HG02678 (cell line): ENCODE results near the gene RTEL1.
"Not testable (repeated sequence)": the region's sequence is repeated elsewhere in the genome, so short reads cannot be mapped to it uniquely, and the experiment has no call there.

Source experiments
- ATAC-seq: cut with Tn5 transposase; IDR thresholded peaks from one replicate; pipeline ENCODE4 v1.9.1; 2021; ENCODE audit warnings: mild to moderate bottlenecking, moderate library complexity; ENCODE audit not compliant: unreplicated experiment

The RTEL1 gene

DNA sequence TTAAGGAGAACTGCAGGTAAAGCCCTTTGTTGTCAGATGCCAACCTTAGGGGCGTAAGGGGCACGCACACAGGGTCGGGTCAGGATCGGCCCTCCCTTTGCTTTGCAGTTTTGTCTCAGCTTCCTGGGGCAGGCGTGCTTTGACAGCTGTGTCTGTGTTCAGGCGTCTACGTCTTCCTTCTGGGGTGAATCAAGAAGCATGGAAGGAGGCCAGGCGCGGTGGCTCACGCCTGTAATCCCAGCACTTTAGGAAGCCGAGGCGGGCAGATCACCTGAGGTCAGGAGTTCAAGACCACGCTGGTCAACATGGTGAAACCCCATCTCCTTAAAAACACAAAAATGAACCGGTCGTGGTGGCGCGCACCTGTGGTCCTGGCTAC, 51.0 kb downstream of the RTEL1 start:
- no peak for ATAC-seq

DNA sequence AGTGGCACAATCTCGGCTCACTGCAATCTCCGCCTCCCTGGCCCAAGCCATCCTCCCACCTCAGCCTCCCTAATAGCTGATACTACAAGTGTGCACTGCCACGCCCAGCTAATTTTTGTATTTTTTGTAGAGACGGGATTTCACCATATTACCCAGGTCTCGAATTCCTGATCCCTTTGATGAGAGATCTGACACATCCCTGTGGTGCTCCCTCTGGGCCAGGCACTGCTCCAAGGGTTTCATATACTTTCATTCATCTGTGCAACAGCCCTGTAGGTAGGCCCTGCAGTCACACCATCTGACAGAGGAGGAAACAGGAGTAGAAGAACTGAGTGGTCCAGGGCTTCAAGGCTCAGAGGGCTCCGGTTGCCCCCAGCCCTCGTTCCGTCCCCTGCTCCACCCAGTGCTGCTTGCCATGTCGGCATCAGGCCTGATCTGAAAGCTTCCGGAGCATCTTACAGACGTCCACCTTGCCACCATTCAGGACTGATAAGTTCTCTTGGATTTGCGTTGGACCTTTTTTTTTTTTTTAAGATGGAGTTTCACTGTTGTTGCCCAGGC, 53.1 kb downstream of the RTEL1 start:
- ATAC-seq, result no peak

- ATAC-seq, result no peak
These were observed 54.1 kb downstream of the RTEL1 start for GRCh38 chr20:63712191-63712590.

DNA sequence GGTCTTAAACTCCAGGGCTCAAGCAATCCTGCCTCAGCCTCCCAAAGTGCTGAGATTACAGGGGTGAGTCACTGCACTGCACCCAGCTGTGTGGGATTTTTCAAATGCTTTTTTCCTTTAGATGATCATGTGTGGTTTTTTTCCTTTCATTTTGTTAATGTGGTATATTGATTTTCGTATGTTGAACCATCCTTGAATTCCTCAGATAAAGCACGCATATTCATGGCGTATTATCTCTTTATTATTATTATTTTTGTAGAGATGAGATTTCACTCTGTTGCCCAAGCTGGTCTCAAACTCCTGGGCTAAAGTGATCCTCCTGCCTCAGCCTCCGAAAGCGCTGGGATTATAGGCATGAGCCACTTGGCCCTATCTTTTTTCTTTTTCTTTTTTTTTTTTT, 56.7 kb downstream of the RTEL1 start:
- no peak for ATAC-seq

DNA sequence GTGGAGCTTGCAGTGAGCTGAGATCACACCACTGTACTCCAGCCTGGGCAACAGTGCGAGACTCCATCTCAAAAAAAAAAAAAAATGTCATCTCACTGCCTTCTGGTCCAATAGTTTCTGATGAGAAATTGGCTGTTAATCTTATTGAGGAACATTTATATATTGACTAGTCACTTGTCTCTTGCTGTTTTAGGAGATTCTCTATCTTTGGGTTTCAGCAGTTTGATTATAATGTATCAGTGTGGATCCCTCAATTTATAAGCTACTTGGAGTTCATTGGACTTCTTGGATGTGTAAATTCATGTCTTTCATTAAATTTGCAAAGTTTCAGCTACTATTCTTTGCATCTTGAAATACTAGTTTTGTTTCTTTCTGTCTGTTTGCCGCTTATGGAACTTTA, 60.9 kb downstream of the RTEL1 start:
- no peak for ATAC-seq

- not testable (repeated sequence) for ATAC-seq
These were observed 65.0 kb downstream of the RTEL1 start for GRCh38 chr20:63722967-63723622.

GRCh38 chr20:63730189-63730733, 72.1 kb downstream of the RTEL1 start:
- ATAC-seq, result not testable (repeated sequence)

DNA sequence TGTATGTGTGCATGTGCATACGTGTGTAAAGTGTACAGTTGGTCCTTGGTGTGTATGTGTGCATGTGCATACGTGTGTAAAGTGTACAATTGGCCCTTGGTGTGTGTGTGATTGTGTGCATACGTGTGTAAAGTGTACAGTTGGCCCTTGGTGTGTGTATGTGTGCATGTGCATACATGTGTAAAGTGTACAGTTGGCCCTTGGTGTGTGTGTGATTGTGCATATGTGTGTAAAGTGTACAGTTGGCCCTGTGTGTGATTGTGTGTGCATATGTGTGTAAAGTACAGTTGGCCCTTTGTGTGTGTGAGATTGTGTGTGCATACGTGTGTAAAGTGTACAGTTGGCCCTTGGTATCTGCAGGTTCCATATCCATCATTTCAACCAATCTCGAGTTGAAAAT, 73.3 kb downstream of the RTEL1 start:
- no peak for ATAC-seq

DNA sequence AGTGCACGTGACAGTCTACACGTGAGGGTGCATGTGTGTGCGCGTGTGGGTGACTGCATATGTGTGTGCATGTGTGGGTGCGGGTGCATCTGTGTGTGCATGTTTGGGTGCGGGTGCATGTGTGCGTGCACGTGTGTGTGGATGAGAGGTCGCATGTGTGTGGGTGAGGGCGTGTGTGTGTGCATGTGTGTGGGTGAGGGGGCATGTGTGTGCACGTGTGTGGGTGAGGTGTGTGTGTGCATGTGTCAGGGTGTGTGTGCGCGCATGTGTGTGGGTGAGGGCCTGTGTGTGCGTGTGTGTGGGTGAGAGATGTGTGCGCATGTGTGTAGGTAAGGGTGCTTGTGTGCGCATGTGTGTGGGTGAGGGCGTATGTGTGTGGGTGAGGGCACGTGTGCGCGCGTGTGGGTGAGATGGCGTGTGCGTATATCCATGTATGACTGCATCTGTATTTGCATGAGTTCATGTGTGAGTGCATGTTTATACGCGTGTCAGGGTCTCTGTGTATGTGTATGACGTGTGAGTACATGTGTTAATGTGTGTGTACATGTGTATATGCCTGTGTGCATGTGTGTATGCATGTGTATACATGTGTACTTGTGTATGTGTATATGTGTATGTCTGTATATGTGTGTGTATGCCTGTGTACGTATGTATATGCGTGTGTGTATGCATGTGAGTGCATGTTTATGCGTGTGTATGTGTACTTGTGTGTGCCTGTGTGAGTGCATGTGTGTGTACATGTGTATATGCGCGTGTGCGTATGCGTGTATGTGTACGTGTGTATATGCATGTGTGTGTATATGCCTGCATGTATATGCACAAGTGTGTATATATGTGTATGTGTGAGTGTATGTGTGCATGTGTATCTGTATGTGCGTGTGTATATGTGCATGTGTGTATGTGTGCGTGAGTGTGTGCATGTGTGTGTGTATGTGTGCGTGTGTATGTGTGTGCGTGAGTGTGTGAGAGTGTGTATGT, 74.3 kb downstream of the RTEL1 start:
- no peak for ATAC-seq

- no peak for ATAC-seq
These were observed 75.0 kb downstream of the RTEL1 start for GRCh38 chr20:63733117-63733516.

DNA sequence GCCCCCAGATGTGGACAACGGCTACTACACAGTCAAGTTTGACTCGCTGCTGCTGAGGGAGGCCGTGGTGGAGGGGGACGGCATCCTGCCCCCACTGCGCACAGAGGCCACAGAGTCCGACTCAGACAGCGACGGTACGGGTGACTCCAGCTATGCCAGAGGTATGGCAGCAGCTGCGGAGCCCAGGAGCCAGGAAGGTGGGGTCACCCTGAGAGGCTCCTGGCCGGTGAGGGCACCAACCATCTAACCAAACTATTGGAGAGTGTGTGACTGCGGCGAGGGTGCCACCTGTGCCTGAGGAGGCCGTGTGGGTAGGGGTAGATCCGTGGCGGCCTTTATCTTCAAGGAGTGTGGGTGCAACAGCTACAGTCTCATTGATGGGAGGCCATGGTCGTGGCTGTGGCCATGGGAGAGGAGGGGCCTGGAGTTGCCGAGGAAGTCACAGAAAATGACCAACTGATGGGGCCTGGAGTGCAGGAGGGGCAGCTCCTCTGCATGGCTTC, 75.5 kb downstream of the RTEL1 start:
- ATAC-seq, result no peak

GRCh38 chr20:63734111-63734945, 76.2 kb downstream of the RTEL1 start:
- ATAC-seq, result no peak

- ATAC-seq, result no peak
These were observed 77.1 kb downstream of the RTEL1 start for GRCh38 chr20:63734946-63735858.

DNA sequence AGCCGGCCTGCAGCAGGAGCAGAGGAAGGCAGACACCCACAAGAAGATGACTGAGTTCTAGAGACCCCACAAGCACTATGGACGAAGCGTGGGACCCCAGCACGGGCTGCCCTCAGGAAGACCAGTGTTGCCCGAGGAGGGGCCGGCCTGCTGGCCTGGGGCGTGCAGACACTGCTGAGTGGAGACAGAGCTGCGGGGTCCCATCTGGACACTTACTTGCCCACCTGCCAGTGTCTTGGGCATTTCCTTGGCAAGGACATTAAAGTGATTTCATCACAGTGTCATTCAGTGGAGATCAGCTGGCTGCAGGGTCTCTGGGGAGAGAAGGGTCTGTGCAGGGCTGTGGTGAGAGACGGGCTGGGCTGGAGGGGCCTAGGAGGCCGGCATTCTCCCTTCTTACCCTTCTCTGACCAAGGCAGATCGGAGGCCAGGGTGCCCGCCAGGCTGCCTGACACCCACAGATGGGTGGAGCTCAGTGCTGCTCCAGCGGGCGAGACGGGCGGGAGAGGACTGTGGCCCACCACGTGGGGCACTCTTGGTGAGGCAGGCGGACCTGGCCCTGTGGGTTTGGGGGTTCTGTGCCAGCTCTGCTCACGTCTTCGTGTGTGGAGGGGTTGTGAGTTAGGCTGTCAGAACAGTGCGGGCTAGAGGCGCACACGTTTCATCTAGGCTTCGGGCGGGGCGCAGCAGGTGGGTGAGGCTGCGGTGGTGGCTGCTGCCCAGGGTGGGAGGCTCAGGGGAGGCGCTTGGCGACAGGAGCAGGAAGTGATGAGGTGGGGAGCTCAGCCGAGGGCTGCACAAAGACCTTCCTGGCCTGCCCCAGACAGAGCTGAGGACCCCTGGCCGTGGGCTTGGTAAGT, 78.0 kb downstream of the RTEL1 start, which contains the start of gene LIME1:
Gene LIME1 (plus strand): TSS at position 806 of the 860 bp plus-strand sequence. CDS start 886 bp downstream, outside the sequence.
- no peak for ATAC-seq

GRCh38 chr20:63736893-63737694, 79.0 kb downstream of the RTEL1 start:
- ATAC-seq, result no peak

DNA sequence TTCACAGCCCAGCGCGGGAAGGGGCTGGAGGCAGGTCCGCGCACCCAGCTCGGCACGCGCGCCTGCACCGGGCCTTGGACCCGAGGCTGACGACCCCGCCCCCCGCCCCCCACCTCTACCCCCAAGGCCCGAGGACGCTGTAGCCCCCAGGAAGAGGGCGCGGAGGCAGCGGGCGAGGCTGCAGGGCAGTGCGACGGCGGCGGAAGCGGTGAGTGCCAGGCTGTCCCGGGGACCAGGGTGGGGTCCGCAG, 79.5 kb downstream of the RTEL1 start:
- ATAC-seq, result no peak

- ATAC-seq, result no peak
These were observed 80.0 kb downstream of the RTEL1 start for GRCh38 chr20:63737945-63738686.
